Gastrocnemius medialis (tissue), 4 donors: ENCODE data around the gene JSRP1. TPM values are rescaled to one million over a fixed set of nuclear protein-coding genes. Genes with fewer than 3 reads are reported as not detected.

Experiments used
- ATAC-seq, 2 donors: fragments of 150-250 bp; one replicate each; pipeline ENCODE4 v1.9.1; 2016
- DNase-seq, 2 donors: peaks; one replicate each; pipeline ENCODE4 v3.0.0-alpha.2; 2019
- H3K27ac ChIP-seq, 4 donors: fragments of 200-600 bp; sonication (generic); 1 replicate in 1 of 4; 2 replicates in 3 of 4; pipeline ENCODE4 v1.5.1; 2016 to 2018; ENCODE audit warnings: mild to moderate bottlenecking in 2 of 4, moderate library complexity in 1 of 4
- H3K27me3 ChIP-seq, 3 donors: fragments of 200-600 bp; sonication (generic) in 2 of 3; 1 replicate in 1 of 3; 2 replicates in 2 of 3; pipeline versions ENCODE4 v1.5.1 to v1.6.0; 2016 to 2019; ENCODE audit warnings: mild to moderate bottlenecking in 1 of 3, moderate library complexity in 1 of 3
- H3K36me3 ChIP-seq, 2 donors: fragments of 200-600 bp; sonication (generic) in 1 of 2; one replicate each; pipeline ENCODE4 v1.5.1; 2017 to 2018
- H3K4me1 ChIP-seq, 2 donors: fragments of 200-600 bp; sonication (generic) in 1 of 2; one replicate each; pipeline ENCODE4 v1.5.1; 2016 to 2017; ENCODE audit warnings: mild to moderate bottlenecking in 2 of 2
- H3K4me3 ChIP-seq, 4 donors: fragments of 200-600 bp; sonication (generic) in 3 of 4; 1 replicate in 1 of 4; 2 replicates in 3 of 4; pipeline ENCODE4 v1.5.1; 2016 to 2019; ENCODE audit warnings: mild to moderate bottlenecking in 2 of 4
- H3K9me3 ChIP-seq, 3 donors: fragments of 200-600 bp; sonication (generic) in 2 of 3; 1 replicate in 1 of 3; 2 replicates in 2 of 3; pipeline ENCODE4 v1.5.1; 2016 to 2019
- POLR2A ChIP-seq, 2 donors: fragments of 450-650 bp; IDR thresholded peaks; one replicate each; pipeline ENCODE4 v1.6.1; 2017; ENCODE audit warnings: antibody characterized with exemption in 2 of 2, mild to moderate bottlenecking in 2 of 2, moderate library complexity in 2 of 2
- in situ Hi-C, 4 donors: fragments of 200-750 bp; cut with MboI; loops; one replicate each; pipeline versions ENCODE4 v1.15.0 to v1.8.0; 2017; ENCODE audit warnings: low sequenced_read_pairs in 4 of 4
- intact Hi-C: fragments of 100-400 bp; cut with DNase I; formaldehyde crosslinking; loops from one replicate; pipeline ENCODE4 v1.15.1; 2023; ENCODE audit warnings: low total_unique reads
- total RNA-seq, 4 donors: library from RNA; depleted of rRNA; stranded (reverse); fragments of >200 nt; gene quantifications; one replicate each; pipeline versions ENCODE4 v1.1.0 to v1.2.3, GENCODE V29; 2016
- TF ChIP-seq, protein P1 (sequence below), 5 experiments: fragments of 450-650 bp in 3 of 5; fragments of 200-600 bp in 2 of 5; sonication (generic) in 2 of 5; IDR thresholded peaks in 4 of 5; conservative IDR thresholded peaks in 1 of 5; 1 replicate in 4 of 5; 2 replicates in 1 of 5; pipeline ENCODE4 v1.5.1; 2016 to 2019; ENCODE audit warnings: antibody characterized with exemption in 5 of 5, mild to moderate bottlenecking in 3 of 5, moderate library complexity in 3 of 5

JSRP1 gene
- total RNA-seq, 4 donors from 2014 or later: 152 to 383 (median 303) TPM

DNA sequence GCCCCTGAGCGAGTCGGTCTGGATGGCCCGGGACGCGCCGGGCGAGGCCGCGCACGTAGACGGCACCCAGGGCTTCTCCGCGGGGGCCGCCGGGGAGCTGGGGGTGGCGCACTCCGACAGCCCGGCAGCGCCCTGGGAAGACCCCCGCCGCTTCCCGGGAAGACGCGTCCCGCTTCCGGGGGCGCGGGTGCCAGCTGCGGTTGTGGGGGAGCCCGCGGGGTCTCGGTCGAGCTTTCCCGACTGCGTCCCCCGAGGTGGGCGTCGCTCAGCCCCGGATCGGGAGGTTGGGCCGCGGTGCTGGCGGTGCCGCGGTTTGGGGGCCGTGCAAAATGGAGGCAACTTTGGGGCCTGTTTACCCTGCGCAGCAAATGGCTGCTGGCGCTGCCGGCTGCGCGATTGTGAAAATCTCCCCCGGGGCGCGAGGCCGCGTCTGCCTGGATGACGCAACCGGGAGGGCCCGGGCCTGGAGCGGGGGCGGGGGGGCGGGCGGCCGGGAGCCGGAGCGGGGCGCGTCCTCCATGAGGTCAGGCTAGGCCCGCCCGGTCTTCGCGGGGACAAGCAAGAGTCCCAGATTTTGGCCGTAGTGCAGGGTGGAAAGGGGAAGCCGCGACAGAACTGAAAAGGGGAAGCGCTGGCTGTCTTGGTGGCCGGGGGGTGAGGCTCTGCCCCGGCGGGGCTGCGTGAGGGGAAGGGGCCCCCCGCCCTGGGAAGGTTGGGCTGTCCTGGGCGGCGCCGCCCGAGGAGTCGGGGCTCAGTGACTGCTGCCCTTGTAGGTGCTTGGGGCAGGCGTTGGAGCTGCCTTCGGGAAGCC, 14.4 kb upstream of the JSRP1 start:
- DNase-seq (peak; percentile 80 to 90), ATAC-seq (peak; percentile 53 to 56)
- TF ChIP-seq POLR2A (IDR thresholded peaks at IDR 0.05): peak; percentile 87 to 90
- TF ChIP-seq, protein P1, sequence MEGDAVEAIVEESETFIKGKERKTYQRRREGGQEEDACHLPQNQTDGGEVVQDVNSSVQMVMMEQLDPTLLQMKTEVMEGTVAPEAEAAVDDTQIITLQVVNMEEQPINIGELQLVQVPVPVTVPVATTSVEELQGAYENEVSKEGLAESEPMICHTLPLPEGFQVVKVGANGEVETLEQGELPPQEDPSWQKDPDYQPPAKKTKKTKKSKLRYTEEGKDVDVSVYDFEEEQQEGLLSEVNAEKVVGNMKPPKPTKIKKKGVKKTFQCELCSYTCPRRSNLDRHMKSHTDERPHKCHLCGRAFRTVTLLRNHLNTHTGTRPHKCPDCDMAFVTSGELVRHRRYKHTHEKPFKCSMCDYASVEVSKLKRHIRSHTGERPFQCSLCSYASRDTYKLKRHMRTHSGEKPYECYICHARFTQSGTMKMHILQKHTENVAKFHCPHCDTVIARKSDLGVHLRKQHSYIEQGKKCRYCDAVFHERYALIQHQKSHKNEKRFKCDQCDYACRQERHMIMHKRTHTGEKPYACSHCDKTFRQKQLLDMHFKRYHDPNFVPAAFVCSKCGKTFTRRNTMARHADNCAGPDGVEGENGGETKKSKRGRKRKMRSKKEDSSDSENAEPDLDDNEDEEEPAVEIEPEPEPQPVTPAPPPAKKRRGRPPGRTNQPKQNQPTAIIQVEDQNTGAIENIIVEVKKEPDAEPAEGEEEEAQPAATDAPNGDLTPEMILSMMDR (IDR thresholded peaks at IDR 0.05 in 4 of 5, conservative IDR thresholded peaks at IDR 0.05 in 1 of 5): no peak
- intact Hi-C loops (loop anchor here (2.0 to 5.0 kb wide), 3 partner anchors 57 to 122 kb away; partner anchors contain the start of genes LSM7 and SPPL2B), in situ Hi-C loops (no loop called here)
- peak overlapping the region; percentile 99 to 100 (median 100) for H3K27ac ChIP-seq
- H3K27me3 ChIP-seq: no peaks in the 10 kb centered on the region
- H3K4me1 ChIP-seq: peaks cover 43 to 50% of the 10 kb centered on the region in 2 donors
- no peaks in the 10 kb centered on the region for H3K9me3 ChIP-seq
- peaks cover 0 to 19% of the 10 kb centered on the region in 2 donors for H3K36me3 ChIP-seq
- H3K4me3 ChIP-seq: peak overlapping the region; percentile 88 to 100 (median 98)

DNA sequence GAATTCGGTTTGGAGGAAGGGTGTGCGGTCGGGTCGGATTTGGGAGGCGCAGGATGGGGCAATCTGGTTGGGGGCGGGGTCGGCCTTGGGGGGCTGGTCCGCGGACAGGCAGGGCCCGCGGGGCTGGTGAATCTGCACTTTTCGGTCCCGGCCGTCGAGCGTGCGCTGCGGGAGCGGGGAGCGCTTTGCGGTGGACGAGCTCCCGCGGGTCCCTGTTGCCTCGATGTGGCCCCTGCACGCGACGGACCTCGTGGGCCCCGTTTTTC, 13.9 kb upstream of the JSRP1 start:
- ATAC-seq (no peak), DNase-seq (no peak)
- Histone ChIP-seq H3K4me1 (peaks cover 38 to 45% of the 10 kb centered on the region in 2 donors), H3K9me3 (no peaks in the 10 kb centered on the region), H3K27ac (peak overlapping the region; percentile 99 to 100 (median 100)), H3K4me3 (peak overlapping the region; percentile 88 to 100 (median 98)), H3K27me3 (no peaks in the 10 kb centered on the region), H3K36me3 (peaks cover 0 to 19% of the 10 kb centered on the region in 2 donors)
- TF ChIP-seq POLR2A (IDR thresholded peaks at IDR 0.05): no peak
- TF ChIP-seq, protein P1 (IDR thresholded peaks at IDR 0.05 in 4 of 5, conservative IDR thresholded peaks at IDR 0.05 in 1 of 5): no peak
- intact Hi-C loops (loop anchor here (2.0 to 5.0 kb wide), 3 partner anchors 57 to 122 kb away; partner anchors contain the start of genes LSM7 and SPPL2B), in situ Hi-C loops (no loop called here)

DNA sequence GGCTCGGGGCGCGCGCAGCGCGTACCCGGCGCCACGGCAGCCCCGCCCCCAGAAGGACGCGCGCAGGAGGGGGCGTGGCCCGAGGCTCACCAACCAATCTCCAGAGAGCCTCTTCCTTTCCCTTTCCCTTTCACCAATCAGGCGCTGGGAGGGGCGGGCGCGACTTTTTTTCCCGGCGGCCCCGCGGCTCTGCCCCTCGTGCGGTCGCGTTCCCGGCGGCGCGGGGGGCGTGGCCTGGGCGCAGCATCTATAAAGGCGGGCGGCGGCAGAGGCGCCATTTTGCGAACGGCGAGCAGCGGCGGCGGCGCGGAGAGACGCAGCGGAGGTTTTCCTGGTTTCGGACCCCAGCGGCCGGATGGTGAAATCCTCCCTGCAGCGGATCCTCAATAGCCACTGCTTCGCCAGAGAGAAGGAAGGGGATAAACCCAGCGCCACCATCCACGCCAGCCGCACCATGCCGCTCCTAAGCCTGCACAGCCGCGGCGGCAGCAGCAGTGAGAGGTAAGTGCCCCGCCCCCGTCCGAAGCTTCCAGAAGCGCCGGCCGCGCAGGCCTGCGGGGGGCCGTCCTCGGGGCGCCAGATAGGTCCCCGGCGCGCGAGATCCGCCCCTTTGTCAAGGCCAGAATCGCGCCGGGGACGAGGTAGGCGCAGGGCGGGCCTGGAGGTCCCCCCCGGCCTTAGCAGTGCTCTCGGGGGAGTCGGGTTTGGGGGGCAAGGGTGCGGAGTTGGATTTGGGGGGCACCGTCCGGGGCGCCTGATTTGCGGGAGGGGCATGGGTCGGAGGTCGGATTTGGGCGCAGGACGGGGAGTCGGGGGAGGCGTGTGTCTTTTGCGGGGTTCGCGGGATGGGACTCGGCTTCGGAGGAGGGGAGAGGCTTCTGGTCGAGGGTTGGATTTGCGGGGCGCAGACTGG, 13.3 kb upstream of the JSRP1 start:
- H3K4me1 ChIP-seq: peaks cover 35 to 41% of the 10 kb centered on the region in 2 donors
- H3K36me3 ChIP-seq: peaks cover 0 to 19% of the 10 kb centered on the region in 2 donors
- peak overlapping the region; percentile 88 to 100 (median 98) for H3K4me3 ChIP-seq
- TF ChIP-seq, protein P1 (IDR thresholded peaks at IDR 0.05 in 4 of 5, conservative IDR thresholded peaks at IDR 0.05 in 1 of 5): peak in 4 of 5 experiments; percentile 26 to 66 (median 52)
- peak; percentile 100 for TF ChIP-seq POLR2A (IDR thresholded peaks at IDR 0.05)
- peak; percentile 97 to 99 for DNase-seq
- intact Hi-C loops: loop anchor here (1.0 to 5.0 kb wide), 6 partner anchors 13 to 173 kb away; partner anchors contain the start of genes AP3D1, IZUMO4, JSRP1 and LSM7
- H3K27me3 ChIP-seq: no peaks in the 10 kb centered on the region
- no peaks in the 10 kb centered on the region for H3K9me3 ChIP-seq
- peak overlapping the region; percentile 99 to 100 (median 100) for H3K27ac ChIP-seq
- peak; percentile 82 to 89 for ATAC-seq
- in situ Hi-C loops: no loop called here

DNA sequence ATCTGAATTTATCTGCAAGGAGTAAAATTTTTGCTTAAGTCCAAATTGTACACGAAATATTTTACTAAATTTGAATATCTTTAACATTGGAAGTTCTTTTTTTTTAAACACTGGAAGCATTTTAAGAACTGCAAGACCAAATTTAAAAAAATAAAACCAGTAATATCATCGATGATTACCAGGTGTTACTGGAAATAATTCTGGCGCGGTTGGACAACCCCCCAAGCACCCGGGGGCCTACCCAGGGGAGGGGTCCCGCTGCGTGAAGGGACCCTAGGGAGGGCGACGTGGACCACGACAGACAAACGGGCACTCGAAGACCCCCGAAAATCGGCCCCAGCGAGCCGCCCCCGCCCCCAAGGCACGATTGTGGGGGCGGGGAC, 12.6 kb upstream of the JSRP1 start:
- H3K4me1 ChIP-seq: peaks cover 35 to 37% of the 10 kb centered on the region in 2 donors
- no peak for TF ChIP-seq POLR2A (IDR thresholded peaks at IDR 0.05)
- TF ChIP-seq, protein P1 (IDR thresholded peaks at IDR 0.05 in 4 of 5, conservative IDR thresholded peaks at IDR 0.05 in 1 of 5): no peak
- in situ Hi-C loops: no loop called here
- H3K9me3 ChIP-seq: no peaks in the 10 kb centered on the region
- intact Hi-C loops: loop anchor here (1.0 to 2.0 kb wide), 3 partner anchors 13 to 172 kb away; partner anchors contain the start of genes AP3D1, IZUMO4, JSRP1 and MOB3A
- H3K4me3 ChIP-seq: peak overlapping the region; percentile 67 to 100 (median 82)
- ATAC-seq (no peak), DNase-seq (no peak)
- peak overlapping the region; percentile 72 to 100 (median 94) for H3K27ac ChIP-seq
- peaks cover 0 to 19% of the 10 kb centered on the region in 2 donors for H3K36me3 ChIP-seq
- H3K27me3 ChIP-seq: no peaks in the 10 kb centered on the region
